GM19351 (cell line): ENCODE measurements around the gene OR4N5.
"Not testable (repeated sequence)": the region's sequence is repeated elsewhere in the genome, so short reads cannot be mapped to it uniquely, and the experiment has no call there.

Source experiments
- ATAC-seq: cut with Tn5 transposase; IDR thresholded peaks from one replicate; pipeline ENCODE4 v1.9.1; 2021; ENCODE audit warnings: mild to moderate bottlenecking, moderate library complexity; ENCODE audit not compliant: unreplicated experiment

The OR4N5 gene, protein sequence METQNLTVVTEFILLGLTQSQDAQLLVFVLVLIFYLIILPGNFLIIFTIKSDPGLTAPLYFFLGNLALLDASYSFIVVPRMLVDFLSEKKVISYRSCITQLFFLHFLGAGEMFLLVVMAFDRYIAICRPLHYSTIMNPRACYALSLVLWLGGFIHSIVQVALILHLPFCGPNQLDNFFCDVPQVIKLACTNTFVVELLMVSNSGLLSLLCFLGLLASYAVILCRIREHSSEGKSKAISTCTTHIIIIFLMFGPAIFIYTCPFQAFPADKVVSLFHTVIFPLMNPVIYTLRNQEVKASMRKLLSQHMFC

GRCh38 chr14:20138520-20138919, at the start of gene OR4N5:
OR4N5 (plus strand) TSS chr14:20138820; CDS start chr14:20143736, 4,916 bp downstream.
- no peak for ATAC-seq

GRCh38 chr14:20092050-20092449, 46.6 kb upstream of the OR4N5 start:
- no peak for ATAC-seq

- no peak for ATAC-seq
Observed at GRCh38 chr14:20093442-20093841, 45.2 kb upstream of the OR4N5 start.

DNA sequence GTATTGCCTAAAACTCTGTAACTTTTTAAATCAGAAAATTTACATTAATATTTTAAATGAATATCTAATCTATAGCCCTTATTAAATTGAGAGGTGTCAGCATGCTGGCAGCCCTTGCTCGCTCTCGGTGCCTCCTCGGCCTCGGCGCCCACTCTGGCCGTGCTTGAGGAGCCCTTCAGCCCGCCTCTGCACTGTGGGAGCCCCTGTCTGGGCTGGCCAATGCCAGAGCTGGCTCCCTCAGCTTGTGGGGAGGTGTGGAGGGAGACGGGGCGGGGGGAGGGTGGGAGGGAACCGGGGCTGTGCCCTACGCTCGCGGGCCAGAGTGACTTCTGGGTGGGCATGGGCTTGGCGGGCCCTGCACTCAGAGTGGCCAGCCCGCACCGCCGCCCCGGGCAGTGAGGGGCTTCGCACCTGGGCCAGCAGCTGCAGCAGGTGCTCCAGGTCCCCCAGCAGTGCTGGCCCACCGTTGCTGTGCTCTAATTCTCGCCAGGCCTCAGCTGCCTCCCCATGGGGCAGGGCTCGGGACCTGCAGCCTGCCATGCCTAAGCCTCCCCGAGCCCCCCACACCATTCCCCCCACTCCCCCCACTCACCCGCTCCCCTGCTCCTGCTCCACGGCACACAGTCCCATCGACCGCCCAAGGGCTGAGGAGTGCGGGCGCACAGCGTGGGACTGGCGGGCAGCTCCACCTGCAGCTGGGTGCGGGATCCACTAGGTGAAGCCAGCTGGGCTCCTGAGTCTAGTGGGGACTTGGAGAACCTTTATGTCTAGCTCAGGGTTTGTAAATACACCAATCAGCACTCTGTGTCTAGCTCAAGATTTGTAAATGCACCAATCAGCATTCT, 39.5 kb upstream of the OR4N5 start:
- ATAC-seq, result not testable (repeated sequence)

DNA sequence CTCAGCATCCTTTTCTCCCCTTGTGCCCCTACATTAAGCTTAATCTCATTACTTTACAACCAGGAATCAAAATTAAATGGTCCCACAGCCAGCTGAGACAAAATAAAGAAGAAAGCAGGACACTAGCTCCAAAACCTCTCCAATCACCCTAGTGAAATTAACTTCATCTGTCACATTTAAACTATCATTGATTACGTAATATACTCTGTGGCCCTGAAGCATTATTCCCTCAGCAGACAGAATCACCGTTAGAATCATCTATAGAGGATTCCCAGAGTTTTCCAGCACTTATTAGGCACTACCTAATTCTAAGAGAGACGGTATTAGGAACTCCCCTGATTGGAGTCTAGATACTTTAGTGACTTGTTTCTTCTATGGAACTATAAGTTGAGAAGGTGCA, 28.2 kb upstream of the OR4N5 start, which contains the start of gene OR4K17:
Gene OR4K17 (plus strand): TSS at position 302 of the 400 bp plus-strand sequence. CDS start 6,761 bp downstream, outside the sequence.
- no peak for ATAC-seq

GRCh38 chr14:20112321-20112720, 26.3 kb upstream of the OR4N5 start:
- ATAC-seq, result no peak

GRCh38 chr14:20116748-20117147, 21.9 kb upstream of the OR4N5 start:
- no peak for ATAC-seq

DNA sequence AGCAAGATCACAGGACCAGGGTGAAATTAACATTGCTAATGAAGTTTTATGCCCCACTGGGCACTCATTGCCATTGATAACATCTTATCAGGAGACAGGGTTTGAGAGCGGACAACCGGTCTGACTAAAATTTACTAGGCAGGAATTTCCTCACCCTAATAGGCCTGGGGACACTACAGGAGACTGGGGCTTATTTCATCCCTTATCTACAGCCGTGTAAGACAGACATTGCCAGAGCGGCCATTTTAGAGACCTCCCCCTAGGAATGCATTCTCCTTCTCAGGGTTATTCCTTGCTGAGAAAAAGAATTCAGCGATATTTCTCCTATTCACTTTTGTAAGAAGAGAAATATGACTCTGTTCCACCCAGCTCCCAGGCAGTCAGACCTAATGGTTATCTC, 19.8 kb upstream of the OR4N5 start:
- no peak for ATAC-seq

- no peak for ATAC-seq
Observed at GRCh38 chr14:20143911-20144310, 5.3 kb downstream of the OR4N5 start.

DNA sequence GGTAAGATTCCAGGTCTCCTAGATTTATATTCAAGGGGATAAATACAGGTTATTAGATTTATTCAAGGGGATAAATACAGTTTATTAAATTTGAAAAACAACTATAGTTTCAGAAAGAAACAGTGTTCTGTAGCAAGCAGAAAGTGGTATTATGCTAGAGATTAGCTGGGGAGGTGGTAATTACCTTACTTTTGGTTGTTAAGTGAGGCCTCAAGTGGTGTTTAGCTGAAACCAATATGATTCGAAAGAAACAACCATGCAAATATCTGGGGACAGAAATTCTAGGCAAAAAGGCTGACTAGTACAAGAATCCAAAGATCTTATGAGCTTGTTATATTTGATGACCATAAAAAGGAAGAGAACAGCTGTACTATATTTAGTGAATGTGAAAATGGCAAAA, 6.2 kb downstream of the OR4N5 start:
- no peak for ATAC-seq

DNA sequence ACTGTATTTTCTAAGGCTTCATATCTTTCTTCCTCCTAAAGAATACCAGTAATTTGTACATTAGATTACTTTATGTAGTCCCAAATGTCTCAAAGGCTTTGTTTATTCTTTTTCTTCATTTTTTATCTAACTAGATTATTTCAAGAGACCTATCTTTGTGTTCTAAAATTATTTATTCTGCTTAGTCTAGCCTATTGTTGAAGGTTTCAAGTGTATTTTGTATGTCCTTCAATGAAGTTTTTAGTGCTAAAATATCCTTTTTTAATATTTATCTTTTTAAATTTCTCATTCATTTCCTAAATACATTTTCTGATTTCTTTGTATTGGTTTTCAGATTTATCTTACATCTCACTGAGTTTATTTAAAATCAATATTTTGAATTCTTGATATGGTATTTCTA, 25.8 kb downstream of the OR4N5 start:
- no peak for ATAC-seq

- ATAC-seq, result no peak
Observed at GRCh38 chr14:20167091-20167490, 28.5 kb downstream of the OR4N5 start.

DNA sequence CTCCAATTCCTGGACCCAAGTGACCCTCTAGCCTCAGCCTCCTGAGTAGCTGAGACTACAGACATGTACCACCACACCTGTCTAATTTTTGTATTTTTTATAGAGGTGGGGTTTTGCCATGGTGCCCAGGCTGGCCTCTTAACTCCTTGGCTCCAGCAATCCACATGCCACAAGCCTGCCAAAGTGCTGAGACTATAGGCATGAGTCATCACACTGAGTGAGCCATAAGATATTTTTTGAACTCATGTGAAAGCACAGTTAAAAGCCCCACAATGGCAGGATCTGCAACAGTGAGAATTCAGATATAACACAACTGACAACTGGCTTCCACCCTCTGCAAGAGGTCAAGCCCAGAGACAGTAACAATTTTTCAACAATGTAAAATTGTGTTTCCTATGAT, 31.2 kb downstream of the OR4N5 start:
- ATAC-seq, result not testable (repeated sequence)

- ATAC-seq, result not testable (repeated sequence)
Observed at GRCh38 chr14:20174205-20174604, 35.6 kb downstream of the OR4N5 start.

DNA sequence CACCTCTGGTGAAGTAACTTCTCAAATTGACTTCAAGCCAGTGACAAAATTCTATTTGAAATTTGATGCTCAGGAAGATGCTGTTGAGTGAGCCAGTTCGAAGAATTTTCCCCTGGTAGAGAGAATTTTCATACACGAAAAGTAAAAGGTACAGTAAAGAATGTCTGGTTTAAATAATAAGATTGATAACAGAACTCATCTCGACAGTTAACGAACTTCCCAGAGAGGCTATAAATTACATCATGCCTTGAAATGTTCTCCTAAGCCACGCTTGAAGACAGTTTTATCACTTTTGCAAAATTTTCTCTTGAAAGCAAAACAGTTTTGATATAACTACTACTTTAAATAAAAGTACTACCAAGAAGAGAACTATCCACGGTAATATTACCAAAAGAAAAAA, 37.7 kb downstream of the OR4N5 start:
- ATAC-seq, result no peak

- no peak for ATAC-seq
Observed at GRCh38 chr14:20177433-20177974, 38.9 kb downstream of the OR4N5 start.

- no peak for ATAC-seq
Observed at GRCh38 chr14:20179218-20179617, 40.6 kb downstream of the OR4N5 start.

DNA sequence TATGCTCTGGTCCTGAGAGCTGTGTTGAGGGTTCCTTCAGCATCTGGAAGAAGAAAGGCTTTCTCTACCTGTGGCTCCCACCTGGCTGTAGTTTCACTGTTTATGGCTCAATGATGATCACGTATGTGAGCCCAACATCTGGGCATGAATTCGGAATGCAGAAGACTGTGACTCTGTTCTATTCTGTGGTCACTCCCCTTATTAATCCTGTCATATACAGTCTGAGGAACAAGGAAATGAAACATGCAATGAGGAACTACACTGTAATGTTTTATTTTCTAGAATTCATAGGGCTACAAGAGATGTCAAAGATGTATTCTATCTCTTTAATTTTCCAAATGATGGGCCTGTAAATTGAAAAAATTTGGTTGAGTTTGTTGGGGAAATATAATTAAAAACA, 41.3 kb downstream of the OR4N5 start:
- no peak for ATAC-seq

DNA sequence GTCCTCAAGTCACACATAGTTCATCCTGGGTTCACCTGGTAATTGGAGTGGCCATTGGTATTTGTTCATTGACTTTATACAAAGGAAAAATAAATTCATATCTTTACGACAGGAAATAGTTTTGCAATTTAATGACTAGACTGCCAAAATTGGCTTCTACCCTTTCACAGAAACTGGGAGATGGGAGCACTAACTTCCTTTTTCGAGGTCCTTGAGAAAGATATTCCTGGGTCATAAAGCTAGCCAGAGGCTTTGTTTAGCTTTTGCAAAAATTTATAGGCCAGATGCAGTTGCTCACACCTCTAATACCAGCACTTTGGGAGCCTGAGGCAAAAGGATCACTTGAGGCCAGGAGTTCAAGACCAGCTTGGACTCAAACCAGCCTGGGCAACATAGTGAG, 41.9 kb downstream of the OR4N5 start:
- no peak for ATAC-seq

DNA sequence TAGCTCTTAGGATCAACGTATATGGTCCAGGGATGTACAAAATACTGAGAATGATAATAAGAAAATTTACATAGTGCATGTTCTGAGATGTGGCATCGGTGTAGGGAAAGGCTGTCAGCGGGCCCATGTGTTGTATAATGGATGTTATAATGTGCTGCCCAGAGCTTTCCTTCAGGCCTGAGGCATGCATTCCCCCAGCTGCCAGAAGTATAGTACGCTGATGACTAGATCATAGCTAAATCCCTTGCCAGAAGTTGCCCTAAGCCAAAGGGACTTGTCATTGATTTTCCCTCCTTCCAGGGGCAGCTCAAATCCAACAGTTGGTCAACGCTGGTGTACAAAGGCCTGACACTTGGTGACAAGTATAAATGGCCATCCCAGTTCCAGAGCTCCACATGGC, 45.6 kb downstream of the OR4N5 start:
- ATAC-seq, result no peak

DNA sequence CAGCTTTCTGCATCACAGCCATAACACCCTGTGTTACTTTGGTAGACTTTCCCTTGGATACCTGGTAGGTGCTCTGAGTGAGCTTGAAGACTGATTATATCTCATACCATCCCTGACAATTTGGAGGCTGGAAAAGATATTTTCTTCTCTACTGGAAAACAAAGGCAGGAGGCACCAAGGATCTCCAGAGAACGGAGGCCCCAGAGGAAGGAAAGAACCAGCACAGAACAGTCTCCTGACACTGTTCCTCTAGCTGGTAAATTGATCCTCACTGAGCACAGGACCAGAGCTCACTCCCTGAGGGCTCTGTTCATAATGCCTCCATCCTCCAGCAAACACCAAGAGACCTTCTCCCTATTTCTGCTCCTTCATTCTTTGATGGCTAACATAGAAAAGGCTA, 52.0 kb downstream of the OR4N5 start, which contains the start of gene OR11G2:
Gene OR11G2 (plus strand): TSS at position 301 of the 400 bp plus-strand sequence. CDS start 6,542 bp downstream, outside the sequence.
- ATAC-seq, result no peak

DNA sequence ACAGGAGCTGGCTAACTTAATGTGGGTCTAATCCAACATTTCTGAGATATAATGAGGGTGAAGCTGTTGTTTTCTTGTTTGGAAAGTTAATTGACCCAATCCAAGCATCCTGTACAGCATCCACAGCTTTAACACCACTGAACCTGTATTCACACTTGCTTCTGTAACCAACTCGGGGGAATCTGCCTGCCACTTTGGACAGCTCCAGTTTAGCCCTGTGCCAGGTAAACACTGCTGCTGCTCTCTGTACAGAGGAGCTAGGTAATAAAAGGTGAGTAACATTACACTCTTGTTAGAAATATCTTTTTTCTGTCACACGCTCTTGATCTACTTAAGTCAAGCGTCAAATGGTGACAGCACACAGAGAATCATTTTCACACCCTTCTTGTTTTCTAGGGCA, 52.8 kb downstream of the OR4N5 start:
- no peak for ATAC-seq
